ENCODE results near the gene SPA17. TPM values are rescaled to one million over a fixed set of nuclear protein-coding genes. Genes with fewer than 3 reads are reported as not detected.

Gene SPA17
- total and polyA plus RNA-seq, 7 donors, result 0.32 to 3.6 (median 0.91) TPM

DNA sequence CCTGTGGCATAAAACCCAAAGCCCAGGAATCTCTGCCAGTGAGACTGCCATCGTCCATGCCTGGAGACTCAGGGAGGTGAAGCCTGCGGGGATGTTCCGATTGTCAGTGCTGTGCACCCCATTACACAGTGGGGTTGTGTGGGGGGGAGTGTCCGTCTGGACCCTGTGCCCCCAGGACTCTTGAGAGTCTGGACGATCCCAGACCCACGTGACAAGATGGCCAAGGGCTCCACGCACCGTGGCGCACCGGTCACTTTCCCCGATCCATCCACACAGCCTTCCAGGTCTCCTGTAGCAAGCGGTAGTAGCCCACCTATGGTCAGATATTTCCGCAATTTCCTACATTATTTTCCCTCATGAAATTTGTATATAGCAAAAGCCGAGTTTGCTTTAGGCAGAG is 45.1 kb downstream of the SPA17 start:
- intact Hi-C loops (cut with DNase I), result no loop called here

DNA sequence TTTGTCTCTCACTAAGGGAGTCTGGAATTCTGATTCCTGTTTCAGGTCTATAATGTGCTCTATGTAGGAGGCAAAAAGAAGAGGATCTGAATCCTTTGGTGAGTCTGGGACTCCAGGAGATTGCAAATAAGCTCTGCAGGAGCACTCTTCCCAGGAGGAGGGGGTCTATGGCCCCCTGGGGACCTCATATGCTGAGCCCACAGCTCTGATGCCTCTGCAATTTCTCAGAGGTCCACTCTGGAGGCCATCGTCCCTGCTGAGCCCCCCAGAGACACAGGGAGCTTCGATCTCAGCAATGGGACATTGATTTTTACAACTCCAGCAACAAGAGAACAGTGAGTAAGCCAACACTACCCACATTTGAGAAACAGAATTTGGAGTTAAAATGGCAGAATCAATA is 45.8 kb downstream of the SPA17 start:
- Histone ChIP-seq H3K4me3 (no peak overlapping the region), H3K9me3 (no peaks in the 10 kb centered on the region), H3K36me3 (ENCODE audit: insufficient read depth in 1 of 2, low read depth in 1 of 2) (no peaks in the 10 kb centered on the region), H3K4me1 (no peaks in the 10 kb centered on the region), H3K27ac (no peak overlapping the region), H3K27me3 (ENCODE audit: insufficient read depth in 3 of 3, low read length in 2 of 3) (peaks cover 0 to 77% (median 4%) of the 10 kb centered on the region in 3 donors)
- TF ChIP-seq, protein P1, sequence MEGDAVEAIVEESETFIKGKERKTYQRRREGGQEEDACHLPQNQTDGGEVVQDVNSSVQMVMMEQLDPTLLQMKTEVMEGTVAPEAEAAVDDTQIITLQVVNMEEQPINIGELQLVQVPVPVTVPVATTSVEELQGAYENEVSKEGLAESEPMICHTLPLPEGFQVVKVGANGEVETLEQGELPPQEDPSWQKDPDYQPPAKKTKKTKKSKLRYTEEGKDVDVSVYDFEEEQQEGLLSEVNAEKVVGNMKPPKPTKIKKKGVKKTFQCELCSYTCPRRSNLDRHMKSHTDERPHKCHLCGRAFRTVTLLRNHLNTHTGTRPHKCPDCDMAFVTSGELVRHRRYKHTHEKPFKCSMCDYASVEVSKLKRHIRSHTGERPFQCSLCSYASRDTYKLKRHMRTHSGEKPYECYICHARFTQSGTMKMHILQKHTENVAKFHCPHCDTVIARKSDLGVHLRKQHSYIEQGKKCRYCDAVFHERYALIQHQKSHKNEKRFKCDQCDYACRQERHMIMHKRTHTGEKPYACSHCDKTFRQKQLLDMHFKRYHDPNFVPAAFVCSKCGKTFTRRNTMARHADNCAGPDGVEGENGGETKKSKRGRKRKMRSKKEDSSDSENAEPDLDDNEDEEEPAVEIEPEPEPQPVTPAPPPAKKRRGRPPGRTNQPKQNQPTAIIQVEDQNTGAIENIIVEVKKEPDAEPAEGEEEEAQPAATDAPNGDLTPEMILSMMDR (IDR thresholded peaks at IDR 0.05), result no peak
- 53 to 71% (median 64%) methylated on average over 2 of the region's 2 CpGs for WGBS, 3 donors
- ATAC-seq (no peak), DNase-seq (no peak)
- intact Hi-C loops (cut with DNase I), result no loop called here

More for the DNA sequence above, 45.1 kb downstream of the SPA17 start:
- Histone ChIP-seq H3K4me3 (no peak overlapping the region), H3K9me3 (no peaks in the 10 kb centered on the region), H3K27ac (no peak overlapping the region), H3K4me1 (no peaks in the 10 kb centered on the region), H3K36me3 (ENCODE audit: insufficient read depth in 1 of 2, low read depth in 1 of 2) (no peaks in the 10 kb centered on the region), H3K27me3 (ENCODE audit: insufficient read depth in 3 of 3, low read length in 2 of 3) (peaks cover 0 to 71% (median 4%) of the 10 kb centered on the region in 3 donors)
- WGBS, 3 donors, result 50 to 59% (median 52%) methylated on average over 14 of the region's 14 CpGs
- TF ChIP-seq, protein P1 (IDR thresholded peaks at IDR 0.05), result no peak
- DNase-seq (no peak), ATAC-seq (no peak)

DNA sequence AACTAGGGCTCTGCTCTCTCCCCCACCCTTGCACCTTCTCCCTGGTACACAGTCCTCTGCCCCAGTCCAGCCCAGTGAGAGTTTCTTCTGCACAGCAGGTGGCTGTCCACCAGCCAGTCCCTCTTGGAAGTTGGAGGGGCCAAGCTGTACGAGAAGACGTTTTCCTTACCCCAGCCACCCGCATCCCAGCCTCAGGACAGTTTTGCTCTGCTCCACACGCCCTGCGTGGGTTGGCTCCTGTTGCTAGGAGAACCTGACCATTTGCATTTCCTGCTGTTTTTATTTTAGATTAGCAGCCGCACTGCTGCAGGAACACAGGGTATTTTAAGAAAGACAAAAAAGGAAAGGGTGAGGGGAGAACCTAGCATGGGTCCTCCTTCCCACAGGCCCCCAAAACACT is 48.5 kb downstream of the SPA17 start:
- no peak for ATAC-seq
- H3K4me3 ChIP-seq, result no peak overlapping the region
- intact Hi-C loops (cut with DNase I), result loop anchor here in 1 of 2 donors (5.0 kb wide), 1 partner anchor 45 kb away; no protein-coding TSS in a partner anchor
- no peak for DNase-seq
- H3K36me3 ChIP-seq (ENCODE audit: insufficient read depth in 1 of 2, low read depth in 1 of 2), result no peaks in the 10 kb centered on the region
- TF ChIP-seq, protein P1 (IDR thresholded peaks at IDR 0.05), result no peak
- H3K27ac ChIP-seq, result no peak overlapping the region
- no peaks in the 10 kb centered on the region for H3K9me3 ChIP-seq
- WGBS, 3 donors, result 39 to 44% (median 42%) methylated on average over 6 of the region's 6 CpGs
- H3K4me1 ChIP-seq, result no peaks in the 10 kb centered on the region
- peaks cover 0 to 70% (median 9%) of the 10 kb centered on the region in 3 donors for H3K27me3 ChIP-seq (ENCODE audit: insufficient read depth in 3 of 3, low read length in 2 of 3)

DNA sequence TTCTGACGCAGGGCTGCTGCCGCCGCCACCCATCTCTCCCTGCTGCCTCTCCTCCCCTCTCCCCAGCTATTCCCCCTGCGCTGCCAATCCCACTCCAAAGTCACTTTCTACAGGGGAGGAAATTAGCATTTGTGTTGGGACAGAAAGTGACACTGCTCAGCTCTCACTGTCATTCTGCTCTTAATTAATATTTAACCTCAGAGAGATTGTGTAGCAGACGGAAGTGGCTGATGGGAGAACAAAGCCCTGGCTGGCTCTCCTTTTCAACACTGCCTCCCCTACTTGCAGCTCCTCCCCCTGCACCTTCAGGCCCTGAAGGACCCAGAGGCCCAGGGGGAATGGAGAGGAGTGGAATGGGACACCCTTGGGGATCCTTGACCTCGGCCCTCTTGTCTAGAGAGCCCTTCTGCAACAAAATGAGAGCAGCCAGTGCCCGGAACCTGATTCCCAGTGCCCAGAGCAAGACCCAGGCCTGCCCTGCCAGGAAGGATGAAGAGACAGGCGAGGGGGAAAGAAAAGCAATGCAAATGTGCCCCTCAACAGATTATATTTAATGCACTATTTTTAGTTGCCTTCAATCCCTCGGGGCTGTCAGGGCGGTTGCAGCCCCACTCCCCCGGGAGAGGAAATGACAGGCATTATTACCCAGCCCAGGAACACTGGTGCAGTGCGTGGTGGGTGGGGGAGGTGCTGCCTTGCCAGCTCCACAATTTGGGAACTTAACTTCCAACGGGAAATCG is 51.4 kb downstream of the SPA17 start:
- no peak overlapping the region for H3K27ac ChIP-seq
- no peaks in the 10 kb centered on the region for H3K9me3 ChIP-seq
- H3K4me3 ChIP-seq, result no peak overlapping the region
- ATAC-seq (no peak), DNase-seq (peak in 1 of 2 donors; percentile 12)
- TF ChIP-seq, protein P1 (IDR thresholded peaks at IDR 0.05), result no peak
- intact Hi-C loops (cut with DNase I), result loop anchor here in 1 of 2 donors (5.0 kb wide), 1 partner anchor 48 kb away; no protein-coding TSS in a partner anchor
- H3K36me3 ChIP-seq (ENCODE audit: insufficient read depth in 1 of 2, low read depth in 1 of 2), result no peaks in the 10 kb centered on the region
- H3K27me3 ChIP-seq (ENCODE audit: insufficient read depth in 3 of 3, low read length in 2 of 3), result peaks cover 0 to 40% (median 9%) of the 10 kb centered on the region in 3 donors
- WGBS, 3 donors, result 39 to 42% (median 42%) methylated on average over 14 of the region's 14 CpGs
- no peaks in the 10 kb centered on the region for H3K4me1 ChIP-seq

Measured in psoas muscle (tissue), 8 donors.